PC-9 (cell line): ENCODE data around the gene KCNMB1. TPM values are rescaled to one million over a fixed set of nuclear protein-coding genes. Genes with fewer than 3 reads are reported as not detected.
"Not testable (repeated sequence)": the region's sequence is repeated elsewhere in the genome, so short reads cannot be mapped to it uniquely, and the experiment has no call there.

Experiments used
- BruUV-seq: library from RNA; stranded (reverse); fragments of 400-500 nt; replicated peaks from 2 replicates; lab custom pipeline; 2021; lab: Mats Ljungman, UMichigan
- CTCF ChIA-PET: fragments of 300-600 bp; sonication (Branson Sonifier 250); formaldehyde crosslinking; loops from one replicate; lab custom pipeline; 2022; ENCODE audit warnings: antibody characterized with exemption; lab: Charles Lee
- POLR2A ChIA-PET: fragments of 300-600 bp; sonication (Branson Sonifier 250); formaldehyde crosslinking; loops from one replicate; lab custom pipeline; 2022; ENCODE audit warnings: antibody characterized with exemption; ENCODE audit not compliant: unreplicated experiment; lab: Charles Lee
- DNase-seq, 2 experiments: peaks; one replicate each; pipeline versions ENCODE4 v3.0.0 to v3.0.0-alpha.2; 2015 to 2022; ENCODE audit warnings: mixed read lengths in 1 of 2
- H2AFZ ChIP-seq: fragments of 200-600 bp; sonication (generic); 2 replicates; pipeline ENCODE4 v1.8.1; 2017; ENCODE audit warnings: antibody characterized with exemption
- H3F3A ChIP-seq: fragments of 200-600 bp; sonication (generic); 2 replicates; pipeline ENCODE4 v1.8.1; 2017; ENCODE audit warnings: antibody characterized with exemption, mild to moderate bottlenecking, low read depth; ENCODE audit not compliant: insufficient read depth
- H3K27ac ChIP-seq: fragments of 200-600 bp; sonication (generic); 2 replicates; pipeline ENCODE4 v1.6.1; 2016; ENCODE audit warnings: mixed run types
- H3K27me3 ChIP-seq: fragments of 200-600 bp; sonication (generic); 2 replicates; pipeline ENCODE4 v1.6.1; 2016; ENCODE audit warnings: low read depth, mixed run types; ENCODE audit not compliant: insufficient read depth
- H3K36me3 ChIP-seq: fragments of 200-600 bp; sonication (generic); 2 replicates; pipeline ENCODE4 v1.6.1; 2016; ENCODE audit warnings: low read depth, mixed run types
- H3K4me1 ChIP-seq: fragments of 200-600 bp; sonication (generic); replicated peaks from 2 replicates; pipeline ENCODE4 v1.6.1; 2016; ENCODE audit warnings: mixed run types; ENCODE audit not compliant: insufficient read depth
- H3K4me2 ChIP-seq: fragments of 200-600 bp; sonication (generic); 2 replicates; pipeline ENCODE4 v1.6.1; 2017; ENCODE audit warnings: mixed run types
- H3K4me3 ChIP-seq: fragments of 200-600 bp; sonication (generic); 2 replicates; pipeline ENCODE4 v1.6.1; 2016; ENCODE audit warnings: mixed run types
- H3K79me2 ChIP-seq: fragments of 200-600 bp; sonication (generic); 2 replicates; pipeline ENCODE4 v1.6.1; 2017; ENCODE audit warnings: low read depth, mixed run types
- H3K9me2 ChIP-seq: fragments of 200-600 bp; sonication (generic); 2 replicates; pipeline ENCODE4 v1.8.1; 2017; ENCODE audit warnings: mild to moderate bottlenecking; ENCODE audit not compliant: insufficient read depth
- H3K9me3 ChIP-seq: fragments of 200-600 bp; sonication (generic); 2 replicates; pipeline ENCODE4 v1.8.1; 2016; ENCODE audit warnings: low read depth; ENCODE audit not compliant: insufficient read depth
- H4K20me1 ChIP-seq: fragments of 200-600 bp; sonication (generic); 2 replicates; pipeline ENCODE4 v1.8.1; 2017; ENCODE audit not compliant: insufficient read depth
- EZH2 ChIP-seq: fragments of 200-600 bp; sonication (generic); IDR thresholded peaks from 2 replicates; pipeline ENCODE4 v1.8.0; 2017; ENCODE audit warnings: antibody characterized with exemption, low read depth
- intact Hi-C: fragments of 100-400 bp; cut with micrococcal nuclease; formaldehyde crosslinking; loops from one replicate; pipeline ENCODE4 v1.10.0; 2022; ENCODE audit not compliant: unreplicated experiment
- total RNA-seq: library from RNA; stranded (reverse); gene quantifications from 2 replicates; pipeline ENCODE4 v1.2.3, GENCODE V29; 2021
- TF ChIP-seq, protein P1 (sequence below): fragments of 200-600 bp; sonication (generic); conservative IDR thresholded peaks from 2 replicates; pipeline ENCODE4 v1.6.1; 2017; ENCODE audit warnings: mixed run types, antibody characterized with exemption, mild to moderate bottlenecking, moderate library complexity

The KCNMB1 gene
- total RNA-seq, 1 experiment from 2014 or later = not detected

DNA sequence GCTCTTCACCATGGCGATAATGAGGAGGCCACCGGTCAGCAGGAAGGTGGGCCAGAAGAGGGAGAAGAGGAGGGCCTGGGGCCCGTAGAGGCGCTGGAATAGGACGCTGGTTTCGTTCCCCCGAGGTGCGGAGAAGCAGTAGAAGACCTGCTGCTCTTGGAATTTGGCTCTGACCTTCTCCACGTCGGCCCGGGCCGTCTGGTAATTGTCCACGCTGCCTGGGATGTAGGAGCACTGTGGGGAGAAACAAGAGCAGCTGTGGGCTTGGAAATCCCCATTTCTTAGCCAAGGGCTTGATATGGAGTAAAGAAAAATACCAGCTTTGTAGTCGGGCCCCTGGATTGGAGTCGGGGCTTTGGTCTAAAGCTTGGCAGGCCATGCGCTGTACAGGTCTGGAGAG is 10.4 kb downstream of the KCNMB1 start:
- Histone ChIP-seq H3K4me3 (no peak overlapping the region), H3K36me3 (no peaks in the 10 kb centered on the region), H4K20me1 (no peaks in the 10 kb centered on the region), H3K27ac (no peak overlapping the region), H3K79me2 (no peaks in the 10 kb centered on the region), H3K4me1 (peaks cover 17% of the 10 kb centered on the region), H3F3A (no peaks in the 10 kb centered on the region), H3K9me3 (no peaks in the 10 kb centered on the region), H3K27me3 (no peaks in the 10 kb centered on the region), H2AFZ (no peak overlapping the region), H3K4me2 (no peak overlapping the region), H3K9me2 (no peaks in the 10 kb centered on the region)
- ChIA-PET POLR2A (no interaction called here), CTCF (no interaction called here)
- BruUV-seq = no TSS peak
- TF ChIP-seq, protein P1, sequence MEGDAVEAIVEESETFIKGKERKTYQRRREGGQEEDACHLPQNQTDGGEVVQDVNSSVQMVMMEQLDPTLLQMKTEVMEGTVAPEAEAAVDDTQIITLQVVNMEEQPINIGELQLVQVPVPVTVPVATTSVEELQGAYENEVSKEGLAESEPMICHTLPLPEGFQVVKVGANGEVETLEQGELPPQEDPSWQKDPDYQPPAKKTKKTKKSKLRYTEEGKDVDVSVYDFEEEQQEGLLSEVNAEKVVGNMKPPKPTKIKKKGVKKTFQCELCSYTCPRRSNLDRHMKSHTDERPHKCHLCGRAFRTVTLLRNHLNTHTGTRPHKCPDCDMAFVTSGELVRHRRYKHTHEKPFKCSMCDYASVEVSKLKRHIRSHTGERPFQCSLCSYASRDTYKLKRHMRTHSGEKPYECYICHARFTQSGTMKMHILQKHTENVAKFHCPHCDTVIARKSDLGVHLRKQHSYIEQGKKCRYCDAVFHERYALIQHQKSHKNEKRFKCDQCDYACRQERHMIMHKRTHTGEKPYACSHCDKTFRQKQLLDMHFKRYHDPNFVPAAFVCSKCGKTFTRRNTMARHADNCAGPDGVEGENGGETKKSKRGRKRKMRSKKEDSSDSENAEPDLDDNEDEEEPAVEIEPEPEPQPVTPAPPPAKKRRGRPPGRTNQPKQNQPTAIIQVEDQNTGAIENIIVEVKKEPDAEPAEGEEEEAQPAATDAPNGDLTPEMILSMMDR = no peak
- no peak for TF ChIP-seq EZH2
- DNase-seq = no peak
- intact Hi-C loops = no loop called here

GRCh38 chr5:170377027-170377426 is 12.1 kb downstream of the KCNMB1 start:
- ChIA-PET CTCF (no interaction called here), POLR2A (no interaction called here)
- Histone ChIP-seq H3F3A (no peaks in the 10 kb centered on the region), H3K79me2 (no peaks in the 10 kb centered on the region), H3K9me2 (no peaks in the 10 kb centered on the region), H4K20me1 (no peaks in the 10 kb centered on the region), H3K9me3 (no peaks in the 10 kb centered on the region), H3K27ac (no peak overlapping the region), H2AFZ (no peak overlapping the region), H3K4me1 (peaks cover 17% of the 10 kb centered on the region), H3K27me3 (no peaks in the 10 kb centered on the region), H3K36me3 (no peaks in the 10 kb centered on the region), H3K4me3 (no peak overlapping the region), H3K4me2 (no peak overlapping the region)
- no TSS peak for BruUV-seq
- DNase-seq = no peak
- TF ChIP-seq EZH2 = no peak
- TF ChIP-seq, protein P1 = no peak
- intact Hi-C loops = no loop called here

DNA sequence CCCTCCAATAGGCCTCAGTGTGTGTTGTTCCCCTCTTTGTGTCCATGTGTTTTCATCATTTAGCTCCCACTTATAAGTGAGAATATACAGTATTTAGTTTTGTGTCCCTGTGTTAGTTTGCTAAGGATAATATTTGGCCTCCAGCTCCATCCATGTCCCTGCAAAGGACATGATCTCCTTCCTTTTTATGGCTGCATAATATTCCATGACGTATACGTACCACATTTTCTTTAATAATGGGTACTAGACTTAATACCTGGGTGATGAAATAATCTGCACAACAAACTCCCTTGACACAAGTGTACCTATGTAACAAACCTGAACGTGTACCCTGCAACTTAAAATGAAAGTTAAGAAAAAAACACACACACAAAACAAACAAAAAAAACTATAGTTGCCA is 12.6 kb downstream of the KCNMB1 start:
- H3K27ac ChIP-seq, H3K36me3 ChIP-seq, DNase-seq, CTCF ChIA-PET, H4K20me1 ChIP-seq, H3K4me2 ChIP-seq, POLR2A ChIA-PET, H2AFZ ChIP-seq, H3F3A ChIP-seq, H3K9me2 ChIP-seq, intact Hi-C loops, H3K9me3 ChIP-seq, H3K4me3 ChIP-seq, H3K79me2 ChIP-seq, BruUV-seq, H3K27me3 ChIP-seq: not testable (repeated sequence)
- peaks cover 17% of the 10 kb centered on the region for H3K4me1 ChIP-seq

- H3K9me3 ChIP-seq = no peaks in the 10 kb centered on the region
- no TSS peak for BruUV-seq
- peaks cover 8% of the 10 kb centered on the region for H3K4me1 ChIP-seq
- no peaks in the 10 kb centered on the region for H3F3A ChIP-seq
- H3K4me3 ChIP-seq = no peak overlapping the region
- H4K20me1 ChIP-seq = no peaks in the 10 kb centered on the region
- no peaks in the 10 kb centered on the region for H3K9me2 ChIP-seq
- no peak for TF ChIP-seq EZH2
- TF ChIP-seq, protein P1 = no peak
- no peak for DNase-seq
- H3K27me3 ChIP-seq = peaks cover 6% of the 10 kb centered on the region; the same call in 1 of the 2 replicates
- no peak overlapping the region for H3K27ac ChIP-seq
- CTCF ChIA-PET = no interaction called here
- intact Hi-C loops = no loop called here
- no peaks in the 10 kb centered on the region for H3K36me3 ChIP-seq
- H3K4me2 ChIP-seq = no peak overlapping the region
- H2AFZ ChIP-seq = no peak overlapping the region
- POLR2A ChIA-PET = no interaction called here
- H3K79me2 ChIP-seq = no peaks in the 10 kb centered on the region
Measured at GRCh38 chr5:170375283-170375682, 13.9 kb downstream of the KCNMB1 start.
